ENCODE results near the gene SUGCT. TPM values are rescaled to one million over a fixed set of nuclear protein-coding genes. Genes with fewer than 3 reads are reported as not detected.

Gene SUGCT
- total and polyA plus RNA-seq, 5 donors from 2014 or later = 0.52 to 3.1 (median 1.5) TPM; not detected in 1

DNA sequence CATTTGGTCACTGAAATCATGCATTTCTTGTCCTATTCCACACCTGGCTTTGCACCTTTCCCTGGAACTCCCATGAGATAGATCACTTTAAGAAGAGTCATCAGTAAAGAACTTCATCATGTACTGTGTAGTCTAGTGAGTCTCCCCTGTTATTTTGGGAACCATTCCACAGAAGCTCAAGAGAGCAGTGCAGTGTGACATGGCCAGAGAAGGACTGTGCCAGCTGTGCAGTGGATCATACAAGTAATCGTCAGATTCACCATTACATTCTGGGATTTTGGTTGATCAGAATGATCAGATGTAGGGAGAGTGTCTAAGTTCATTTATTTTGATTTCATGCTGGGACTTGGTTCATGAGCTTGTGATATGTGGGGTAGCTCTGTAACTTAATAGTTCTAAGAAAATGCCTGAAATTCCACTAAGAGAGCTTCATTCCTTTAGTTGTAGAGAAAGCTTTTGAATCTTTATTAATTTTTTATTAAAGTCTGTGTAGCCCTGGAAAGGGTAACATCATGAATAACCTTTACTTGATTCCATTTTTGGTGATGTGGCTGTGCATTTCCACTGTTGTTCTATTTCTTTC lies 166.8 kb downstream of the SUGCT start:
- no peaks in the 10 kb centered on the region for H3K36me3 ChIP-seq (ENCODE audit: control insufficient read depth, insufficient read depth, low read length)
- H3K27me3 Mint-ChIP-seq = no peaks in the 10 kb centered on the region
- H3K4me3 ChIP-seq (ENCODE audit: low read depth, low read length) = no peak overlapping the region
- no peaks in the 10 kb centered on the region for H3K4me1 ChIP-seq (ENCODE audit: control insufficient read depth, insufficient read depth, low read length, poor library complexity, severe bottlenecking)
- ATAC-seq (ENCODE audit: low read depth in 2 of 2) (no peak), DNase-seq (no peak)
- no peaks in the 10 kb centered on the region for H3K9me3 ChIP-seq (ENCODE audit: control insufficient read depth in 2 of 2, low read length in 2 of 2)
- H3K27ac Mint-ChIP-seq = no peak overlapping the region
- H3K4me1 Mint-ChIP-seq = peaks cover 0 to 3% (median 0%) of the 10 kb centered on the region in 4 donors
- no peaks in the 10 kb centered on the region for H3K27me3 ChIP-seq (ENCODE audit: control insufficient read depth, insufficient read depth, low read length)
- H3K36me3 Mint-ChIP-seq = no peaks in the 10 kb centered on the region
- no peak overlapping the region for H3K4me3 Mint-ChIP-seq
- H3K27ac ChIP-seq (ENCODE audit: insufficient read depth, low read length, poor library complexity, severe bottlenecking) = no peak overlapping the region
- peaks cover 0 to 3% (median 0%) of the 10 kb centered on the region in 7 donors for H3K9me3 Mint-ChIP-seq

DNA sequence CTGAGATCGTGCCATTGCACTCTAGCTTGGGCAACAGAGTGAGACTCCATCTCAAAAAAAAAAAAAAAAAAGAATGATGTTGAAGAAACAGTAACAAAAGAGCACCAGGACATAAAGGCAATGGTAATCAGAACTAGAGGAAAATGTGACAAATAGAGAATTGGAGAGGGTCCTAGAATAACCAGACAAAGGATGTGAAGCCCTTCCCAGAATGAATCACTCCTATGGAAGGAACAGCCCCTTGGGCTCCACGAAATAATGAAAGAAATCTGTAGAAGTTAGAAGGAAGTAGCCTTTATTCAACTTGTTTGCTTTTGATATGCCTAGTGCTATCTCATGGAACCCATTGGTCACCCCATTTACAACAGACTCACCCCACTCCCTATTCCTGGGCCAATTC lies 169.2 kb downstream of the SUGCT start:
- H3K27ac ChIP-seq (ENCODE audit: insufficient read depth, low read length, poor library complexity, severe bottlenecking) = no peak overlapping the region
- H3K9me3 ChIP-seq (ENCODE audit: control insufficient read depth in 2 of 2, low read length in 2 of 2) = no peaks in the 10 kb centered on the region
- Mint-ChIP-seq H3K4me3 (no peak overlapping the region), H3K4me1 (peaks cover 0 to under 1% (median 0%) of the 10 kb centered on the region in 4 donors), H3K27ac (no peak overlapping the region), H3K36me3 (no peaks in the 10 kb centered on the region), H3K9me3 (peaks cover 0 to 3% (median 0%) of the 10 kb centered on the region in 7 donors), H3K27me3 (no peaks in the 10 kb centered on the region)
- no peaks in the 10 kb centered on the region for H3K36me3 ChIP-seq (ENCODE audit: control insufficient read depth, insufficient read depth, low read length)
- H3K4me1 ChIP-seq (ENCODE audit: control insufficient read depth, insufficient read depth, low read length, poor library complexity, severe bottlenecking) = no peaks in the 10 kb centered on the region
- no peaks in the 10 kb centered on the region for H3K27me3 ChIP-seq (ENCODE audit: control insufficient read depth, insufficient read depth, low read length)
- DNase-seq (no peak), ATAC-seq (ENCODE audit: low read depth in 2 of 2) (no peak)
- no peak overlapping the region for H3K4me3 ChIP-seq (ENCODE audit: low read depth, low read length)

DNA sequence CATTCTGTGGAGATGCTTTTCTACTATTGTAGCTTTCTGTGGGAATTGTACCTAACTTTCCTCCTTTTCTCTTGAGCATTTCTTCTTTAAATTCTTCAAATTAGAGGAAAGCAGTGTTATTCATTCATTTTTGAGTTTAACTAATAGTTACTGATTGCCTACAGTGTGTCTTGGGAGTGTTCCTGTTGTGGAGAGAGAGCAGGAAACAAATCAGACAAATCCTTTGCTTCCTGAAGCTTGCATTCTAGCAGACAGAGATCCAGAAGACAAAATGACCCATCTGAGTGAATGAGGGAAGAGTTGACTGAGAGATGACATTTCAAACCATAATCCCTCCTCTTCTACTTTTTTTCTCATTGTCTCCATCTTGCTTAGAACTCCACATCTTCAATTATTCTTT lies 170.4 kb downstream of the SUGCT start:
- DNase-seq (no peak), ATAC-seq (ENCODE audit: low read depth in 2 of 2) (no peak)
- peaks cover 0 to 3% (median 0%) of the 10 kb centered on the region in 7 donors for H3K9me3 Mint-ChIP-seq
- Histone ChIP-seq H3K9me3 (ENCODE audit: control insufficient read depth in 2 of 2, low read length in 2 of 2) (no peaks in the 10 kb centered on the region), H3K27me3 (ENCODE audit: control insufficient read depth, insufficient read depth, low read length) (no peaks in the 10 kb centered on the region), H3K4me1 (ENCODE audit: control insufficient read depth, insufficient read depth, low read length, poor library complexity, severe bottlenecking) (no peaks in the 10 kb centered on the region), H3K4me3 (ENCODE audit: low read depth, low read length) (no peak overlapping the region), H3K36me3 (ENCODE audit: control insufficient read depth, insufficient read depth, low read length) (no peaks in the 10 kb centered on the region), H3K27ac (ENCODE audit: insufficient read depth, low read length, poor library complexity, severe bottlenecking) (no peak overlapping the region)
- no peaks in the 10 kb centered on the region for H3K4me1 Mint-ChIP-seq
- no peak overlapping the region for H3K27ac Mint-ChIP-seq
- no peaks in the 10 kb centered on the region for H3K27me3 Mint-ChIP-seq
- H3K36me3 Mint-ChIP-seq = no peaks in the 10 kb centered on the region
- H3K4me3 Mint-ChIP-seq = no peak overlapping the region

DNA sequence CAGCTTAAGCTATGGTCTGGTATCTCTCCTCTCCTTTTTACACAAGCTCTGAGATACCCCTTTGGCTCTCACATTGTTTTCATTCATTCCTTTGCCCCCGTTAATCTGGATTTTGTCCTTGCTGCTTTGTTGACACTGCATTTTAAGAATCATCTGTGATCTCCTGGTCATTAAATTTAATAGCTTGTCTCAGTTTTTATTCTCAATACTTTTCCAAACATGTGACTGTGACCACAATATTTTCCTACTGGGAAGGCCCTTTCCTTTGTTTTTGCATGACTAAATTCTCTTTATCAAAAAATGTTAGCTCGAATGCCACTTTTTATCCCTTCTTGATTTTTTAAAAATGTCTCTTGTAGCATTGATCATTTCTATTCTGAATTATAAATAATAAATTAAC lies 171.2 kb downstream of the SUGCT start:
- Mint-ChIP-seq H3K4me3 (no peak overlapping the region), H3K36me3 (no peaks in the 10 kb centered on the region), H3K4me1 (no peaks in the 10 kb centered on the region), H3K27ac (no peak overlapping the region), H3K27me3 (no peaks in the 10 kb centered on the region), H3K9me3 (peaks cover 0 to 3% (median 0%) of the 10 kb centered on the region in 7 donors)
- ATAC-seq (ENCODE audit: low read depth in 2 of 2) = no peak
- DNase-seq = no peak
- Histone ChIP-seq H3K36me3 (ENCODE audit: control insufficient read depth, insufficient read depth, low read length) (no peaks in the 10 kb centered on the region), H3K9me3 (ENCODE audit: control insufficient read depth in 2 of 2, low read length in 2 of 2) (no peaks in the 10 kb centered on the region), H3K4me1 (ENCODE audit: control insufficient read depth, insufficient read depth, low read length, poor library complexity, severe bottlenecking) (no peaks in the 10 kb centered on the region), H3K27me3 (ENCODE audit: control insufficient read depth, insufficient read depth, low read length) (no peaks in the 10 kb centered on the region), H3K27ac (ENCODE audit: insufficient read depth, low read length, poor library complexity, severe bottlenecking) (no peak overlapping the region), H3K4me3 (ENCODE audit: low read depth, low read length) (no peak overlapping the region)

- Histone ChIP-seq H3K27me3 (ENCODE audit: control insufficient read depth, insufficient read depth, low read length) (no peaks in the 10 kb centered on the region), H3K4me1 (ENCODE audit: control insufficient read depth, insufficient read depth, low read length, poor library complexity, severe bottlenecking) (no peaks in the 10 kb centered on the region), H3K36me3 (ENCODE audit: control insufficient read depth, insufficient read depth, low read length) (no peaks in the 10 kb centered on the region), H3K27ac (ENCODE audit: insufficient read depth, low read length, poor library complexity, severe bottlenecking) (no peak overlapping the region), H3K4me3 (ENCODE audit: low read depth, low read length) (no peak overlapping the region), H3K9me3 (ENCODE audit: control insufficient read depth in 2 of 2, low read length in 2 of 2) (no peaks in the 10 kb centered on the region)
- Mint-ChIP-seq H3K27ac (no peak overlapping the region), H3K4me1 (peaks cover 0 to 1% (median 0%) of the 10 kb centered on the region in 4 donors), H3K27me3 (no peaks in the 10 kb centered on the region), H3K4me3 (no peak overlapping the region), H3K9me3 (peaks cover 0 to 6% (median 0%) of the 10 kb centered on the region in 7 donors), H3K36me3 (no peaks in the 10 kb centered on the region)
- ATAC-seq (ENCODE audit: low read depth in 2 of 2) (no peak), DNase-seq (no peak)
These were observed 171.8 kb downstream of the SUGCT start for GRCh38 chr7:40306596-40306995.

- Histone ChIP-seq H3K27me3 (ENCODE audit: control insufficient read depth, insufficient read depth, low read length) (no peaks in the 10 kb centered on the region), H3K27ac (ENCODE audit: insufficient read depth, low read length, poor library complexity, severe bottlenecking) (no peak overlapping the region), H3K9me3 (ENCODE audit: control insufficient read depth in 2 of 2, low read length in 2 of 2) (no peaks in the 10 kb centered on the region), H3K4me3 (ENCODE audit: low read depth, low read length) (no peak overlapping the region), H3K36me3 (ENCODE audit: control insufficient read depth, insufficient read depth, low read length) (no peaks in the 10 kb centered on the region), H3K4me1 (ENCODE audit: control insufficient read depth, insufficient read depth, low read length, poor library complexity, severe bottlenecking) (no peaks in the 10 kb centered on the region)
- H3K36me3 Mint-ChIP-seq = no peaks in the 10 kb centered on the region
- no peak overlapping the region for H3K4me3 Mint-ChIP-seq
- peaks cover 0 to 4% (median 0%) of the 10 kb centered on the region in 4 donors for H3K4me1 Mint-ChIP-seq
- no peak overlapping the region for H3K27ac Mint-ChIP-seq
- peaks cover 0 to 8% (median 0%) of the 10 kb centered on the region in 7 donors for H3K9me3 Mint-ChIP-seq
- no peaks in the 10 kb centered on the region for H3K27me3 Mint-ChIP-seq
- ATAC-seq (ENCODE audit: low read depth in 2 of 2) (no peak), DNase-seq (no peak)
These were observed 175.5 kb downstream of the SUGCT start for GRCh38 chr7:40310258-40310657.

DNA sequence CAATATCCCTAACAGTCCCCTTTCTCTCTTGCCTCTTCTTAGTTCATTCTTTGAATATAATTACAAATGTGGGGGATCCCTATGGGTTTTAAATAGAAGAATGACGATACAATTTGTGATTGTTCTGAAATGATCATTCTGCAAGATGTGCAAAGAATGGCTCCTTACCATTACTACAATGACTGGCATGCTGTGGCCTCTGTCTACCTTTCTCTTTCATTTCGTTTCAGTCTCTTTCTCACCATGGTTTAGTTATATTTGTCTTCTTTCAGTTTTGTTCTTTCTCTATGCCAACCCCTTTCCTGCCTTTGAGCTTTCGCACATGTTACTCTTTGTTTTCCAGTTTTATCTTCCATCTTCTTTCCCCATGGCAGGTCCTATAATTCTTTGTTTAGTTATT lies 176.5 kb downstream of the SUGCT start:
- Histone ChIP-seq H3K27me3 (ENCODE audit: control insufficient read depth, insufficient read depth, low read length) (no peaks in the 10 kb centered on the region), H3K4me3 (ENCODE audit: low read depth, low read length) (no peak overlapping the region), H3K4me1 (ENCODE audit: control insufficient read depth, insufficient read depth, low read length, poor library complexity, severe bottlenecking) (no peaks in the 10 kb centered on the region), H3K9me3 (ENCODE audit: control insufficient read depth in 2 of 2, low read length in 2 of 2) (no peaks in the 10 kb centered on the region), H3K36me3 (ENCODE audit: control insufficient read depth, insufficient read depth, low read length) (no peaks in the 10 kb centered on the region), H3K27ac (ENCODE audit: insufficient read depth, low read length, poor library complexity, severe bottlenecking) (no peak overlapping the region)
- H3K27me3 Mint-ChIP-seq = no peaks in the 10 kb centered on the region
- H3K36me3 Mint-ChIP-seq = no peaks in the 10 kb centered on the region
- peaks cover 0 to 8% (median 0%) of the 10 kb centered on the region in 7 donors for H3K9me3 Mint-ChIP-seq
- peak overlapping the region in 1 of 3 donors; percentile 1 for H3K27ac Mint-ChIP-seq
- DNase-seq (peak in 1 of 3 donors; percentile 13), ATAC-seq (ENCODE audit: low read depth in 2 of 2) (no peak)
- peaks cover 0 to 4% (median 0%) of the 10 kb centered on the region in 4 donors for H3K4me1 Mint-ChIP-seq
- H3K4me3 Mint-ChIP-seq = no peak overlapping the region

GRCh38 chr7:40315277-40315676 lies 180.5 kb downstream of the SUGCT start:
- ATAC-seq (ENCODE audit: low read depth in 2 of 2) (no peak), DNase-seq (no peak)
- no peak overlapping the region for H3K27ac Mint-ChIP-seq
- H3K36me3 ChIP-seq (ENCODE audit: control insufficient read depth, insufficient read depth, low read length) = no peaks in the 10 kb centered on the region
- no peak overlapping the region for H3K4me3 ChIP-seq (ENCODE audit: low read depth, low read length)
- peaks cover 0 to 4% (median 0%) of the 10 kb centered on the region in 4 donors for H3K4me1 Mint-ChIP-seq
- no peaks in the 10 kb centered on the region for H3K4me1 ChIP-seq (ENCODE audit: control insufficient read depth, insufficient read depth, low read length, poor library complexity, severe bottlenecking)
- H3K27me3 ChIP-seq (ENCODE audit: control insufficient read depth, insufficient read depth, low read length) = no peaks in the 10 kb centered on the region
- H3K36me3 Mint-ChIP-seq = no peaks in the 10 kb centered on the region
- H3K27ac ChIP-seq (ENCODE audit: insufficient read depth, low read length, poor library complexity, severe bottlenecking) = no peak overlapping the region
- H3K27me3 Mint-ChIP-seq = no peaks in the 10 kb centered on the region
- no peaks in the 10 kb centered on the region for H3K9me3 ChIP-seq (ENCODE audit: control insufficient read depth in 2 of 2, low read length in 2 of 2)
- H3K4me3 Mint-ChIP-seq = no peak overlapping the region
- H3K9me3 Mint-ChIP-seq = peaks cover 0 to 8% (median 0%) of the 10 kb centered on the region in 7 donors

Measured in CD4-positive, CD25-positive, alpha-beta regulatory T cell (primary cell).